Neural progenitor cell (in vitro differentiated cells): ENCODE measurements around the gene MACC1.

Experiments used
- CTCF ChIP-seq: fragments of 200-600 bp; sonication (generic); IDR thresholded peaks from 2 replicates; pipeline ENCODE4 v1.5.1; 2017; ENCODE audit warnings: antibody characterized with exemption, mild to moderate bottlenecking
- EZH2phosphoT487 ChIP-seq: fragments of 200-600 bp; sonication (generic); IDR thresholded peaks from 2 replicates; pipeline ENCODE4 v1.6.1; 2017; ENCODE audit warnings: antibody characterized with exemption

- TF ChIP-seq CTCF (no peak), EZH2phosphoT487 (no peak)
Measured at GRCh38 chr7:20257212-20257611, 40.0 kb upstream of the MACC1 start.
